Activated CD4-positive, alpha-beta T cell treated with anti-CD3 and anti-CD28 coated beads, Interleukin-2, Interleukin-4, amounts not matched to agents 100 ng/mL and 50 ng/mL, durations not matched to agents 16 hours and 8 hours (primary cell): ENCODE measurements around the gene SRP54.
"Not testable (repeated sequence)": the region's sequence is repeated elsewhere in the genome, so short reads cannot be mapped to it uniquely, and the experiment has no call there.

Experiments
- DNase-seq: peaks from one replicate; pipeline ENCODE4 v3.0.0-alpha.2; 2020; ENCODE audit warnings: low spot score

The SRP54 gene

GRCh38 chr14:35047976-35048513 lies 65.3 kb downstream of the SRP54 start:
- DNase-seq: no peak

- no peak for DNase-seq
Observed at GRCh38 chr14:35050652-35051051, 67.9 kb downstream of the SRP54 start.

- no peak for DNase-seq
Observed at GRCh38 chr14:35051796-35052195, 69.0 kb downstream of the SRP54 start.

- no peak for DNase-seq
Observed at GRCh38 chr14:35052637-35053036, 69.8 kb downstream of the SRP54 start.

GRCh38 chr14:35061113-35061791 lies 78.5 kb downstream of the SRP54 start:
- DNase-seq: not testable (repeated sequence)

GRCh38 chr14:35065731-35066130 lies 82.9 kb downstream of the SRP54 start:
- DNase-seq: not testable (repeated sequence)

- no peak for DNase-seq
Observed at GRCh38 chr14:35068238-35069012, 85.6 kb downstream of the SRP54 start.

GRCh38 chr14:35072226-35072625 lies 89.4 kb downstream of the SRP54 start:
- DNase-seq: no peak

- DNase-seq: no peak
Observed at GRCh38 chr14:35073486-35073885, 90.7 kb downstream of the SRP54 start.

GRCh38 chr14:35078082-35078481 lies 95.3 kb downstream of the SRP54 start:
- DNase-seq: no peak
